Fibroblast of skin of scalp (primary cell): ENCODE results near the gene CLDN22.

ENCODE experiments used
- DNase-seq: peaks from one replicate; pipeline ENCODE4 v3.0.0-alpha.2; 2013

CLDN22 gene

GRCh38 chr4:183321079-183321478 lies 1.0 kb upstream of the CLDN22 start:
- no peak for DNase-seq

GRCh38 chr4:183318656-183319055 lies 1.4 kb downstream of the CLDN22 start:
- DNase-seq: no peak

GRCh38 chr4:183314806-183315205 lies 5.3 kb downstream of the CLDN22 start:
- no peak for DNase-seq

- no peak for DNase-seq
Observed at GRCh38 chr4:183314336-183314735, 5.7 kb downstream of the CLDN22 start.

GRCh38 chr4:183312841-183313240 lies 7.2 kb downstream of the CLDN22 start:
- no peak for DNase-seq

GRCh38 chr4:183306811-183307210 lies 13.3 kb downstream of the CLDN22 start:
- DNase-seq: no peak

GRCh38 chr4:183304538-183304937 lies 15.5 kb downstream of the CLDN22 start:
- no peak for DNase-seq

GRCh38 chr4:183304067-183304466 lies 16.0 kb downstream of the CLDN22 start:
- DNase-seq: no peak

GRCh38 chr4:183303301-183303700 lies 16.8 kb downstream of the CLDN22 start:
- no peak for DNase-seq

GRCh38 chr4:183300655-183301054 lies 19.4 kb downstream of the CLDN22 start:
- no peak for DNase-seq

GRCh38 chr4:183300070-183300469 lies 20.0 kb downstream of the CLDN22 start:
- DNase-seq: peak; percentile 7

- DNase-seq: no peak
Observed at GRCh38 chr4:183299464-183299863, 20.6 kb downstream of the CLDN22 start.

GRCh38 chr4:183297675-183298074 lies 22.4 kb downstream of the CLDN22 start:
- no peak for DNase-seq

- no peak for DNase-seq
Observed at GRCh38 chr4:183295711-183296110, 24.4 kb downstream of the CLDN22 start.

- no peak for DNase-seq
Observed at GRCh38 chr4:183291070-183291469, 29.0 kb downstream of the CLDN22 start.

- DNase-seq: no peak
Observed at GRCh38 chr4:183289688-183290087, 30.4 kb downstream of the CLDN22 start.

- no peak for DNase-seq
Observed at GRCh38 chr4:183288955-183289354, 31.1 kb downstream of the CLDN22 start.

GRCh38 chr4:183287677-183288076 lies 32.4 kb downstream of the CLDN22 start:
- no peak for DNase-seq

GRCh38 chr4:183287309-183287659 lies 32.8 kb downstream of the CLDN22 start:
- no peak for DNase-seq

- no peak for DNase-seq
Observed at GRCh38 chr4:183286590-183287308, 33.3 kb downstream of the CLDN22 start.

GRCh38 chr4:183285886-183286285 lies 34.2 kb downstream of the CLDN22 start:
- DNase-seq: no peak

GRCh38 chr4:183284965-183285364 lies 35.1 kb downstream of the CLDN22 start:
- peak; percentile 61 for DNase-seq

- no peak for DNase-seq
Observed at GRCh38 chr4:183284258-183284785, 35.8 kb downstream of the CLDN22 start.

- no peak for DNase-seq
Observed at GRCh38 chr4:183276106-183276505, 44.0 kb downstream of the CLDN22 start.

GRCh38 chr4:183272384-183272783 lies 47.7 kb downstream of the CLDN22 start:
- no peak for DNase-seq
